Duodenal mucosa (tissue), 2 donors: Measurements from ENCODE around the gene SDS.

Source experiments
- H3K27ac ChIP-seq: one replicate; pipeline ENCODE4 v1.7.0; 2013; ENCODE audit warnings: low read depth, low read length
- H3K27me3 ChIP-seq, 2 donors: one replicate each; pipeline ENCODE4 v1.7.0; 2013; ENCODE audit warnings: low read length in 2 of 2, control low read depth in 1 of 2; ENCODE audit not compliant: insufficient read depth in 2 of 2, control insufficient read depth in 1 of 2
- H3K36me3 ChIP-seq, 2 donors: one replicate each; pipeline ENCODE4 v1.7.0; 2013; ENCODE audit warnings: low read length in 2 of 2, control low read depth in 1 of 2; ENCODE audit not compliant: insufficient read depth in 2 of 2, control insufficient read depth in 1 of 2
- H3K4me1 ChIP-seq, 2 donors: one replicate each; pipeline ENCODE4 v1.7.0; 2013; ENCODE audit warnings: low read length in 2 of 2, control low read depth in 1 of 2; ENCODE audit not compliant: insufficient read depth in 2 of 2, control insufficient read depth in 1 of 2
- H3K4me3 ChIP-seq, 2 donors: one replicate each; pipeline ENCODE4 v1.7.0; 2013; ENCODE audit warnings: low read length in 2 of 2, low read depth in 1 of 2
- H3K9ac ChIP-seq, 2 donors: one replicate each; pipeline ENCODE4 v1.7.0; 2013; ENCODE audit warnings: low read length in 2 of 2, low read depth in 1 of 2
- H3K9me3 ChIP-seq, 2 donors: one replicate each; pipeline ENCODE4 v1.7.0; 2013; ENCODE audit warnings: low read length in 2 of 2, control low read depth in 1 of 2; ENCODE audit not compliant: control insufficient read depth in 1 of 2

Gene SDS

GRCh38 chr12:113416091-113416754, 12.5 kb upstream of the SDS start:
- H3K4me1 ChIP-seq, result peaks cover 5 to 15% of the 10 kb centered on the region in 2 donors
- H3K9ac ChIP-seq, result no peak overlapping the region
- no peak overlapping the region for H3K27ac ChIP-seq
- H3K4me3 ChIP-seq, result no peak overlapping the region
- H3K36me3 ChIP-seq, result no peaks in the 10 kb centered on the region
- H3K27me3 ChIP-seq, result no peaks in the 10 kb centered on the region
- H3K9me3 ChIP-seq, result no peaks in the 10 kb centered on the region

GRCh38 chr12:113414519-113415038, 10.9 kb upstream of the SDS start:
- Histone ChIP-seq H3K9ac (no peak overlapping the region), H3K9me3 (no peaks in the 10 kb centered on the region), H3K4me1 (peaks cover 5 to 6% of the 10 kb centered on the region in 2 donors), H3K27me3 (peaks cover 0 to 4% of the 10 kb centered on the region in 2 donors), H3K27ac (no peak overlapping the region), H3K36me3 (no peaks in the 10 kb centered on the region), H3K4me3 (no peak overlapping the region)

- no peak overlapping the region for H3K27ac ChIP-seq
- H3K9ac ChIP-seq, result no peak overlapping the region
- peaks cover 0 to 4% of the 10 kb centered on the region in 2 donors for H3K27me3 ChIP-seq
- H3K9me3 ChIP-seq, result no peaks in the 10 kb centered on the region
- no peak overlapping the region for H3K4me3 ChIP-seq
- no peaks in the 10 kb centered on the region for H3K36me3 ChIP-seq
- H3K4me1 ChIP-seq, result peaks cover 3 to 4% of the 10 kb centered on the region in 2 donors
Observed at GRCh38 chr12:113413488-113413939, 9.8 kb upstream of the SDS start.

- Histone ChIP-seq H3K4me1 (no peaks in the 10 kb centered on the region), H3K36me3 (no peaks in the 10 kb centered on the region), H3K9ac (no peak overlapping the region), H3K9me3 (no peaks in the 10 kb centered on the region), H3K27me3 (peaks cover 0 to 4% of the 10 kb centered on the region in 2 donors), H3K4me3 (no peak overlapping the region), H3K27ac (no peak overlapping the region)
Observed at GRCh38 chr12:113409462-113410124, 5.9 kb upstream of the SDS start.

- no peak overlapping the region for H3K27ac ChIP-seq
Observed at GRCh38 chr12:113408756-113409298, 5.1 kb upstream of the SDS start.

GRCh38 chr12:113407931-113408600, 4.4 kb upstream of the SDS start:
- H3K4me3 ChIP-seq, result no peak overlapping the region
- H3K9me3 ChIP-seq, result no peaks in the 10 kb centered on the region
- no peaks in the 10 kb centered on the region for H3K4me1 ChIP-seq
- no peak overlapping the region for H3K27ac ChIP-seq
- no peak overlapping the region for H3K9ac ChIP-seq
- no peaks in the 10 kb centered on the region for H3K36me3 ChIP-seq
- peaks cover 0 to 4% of the 10 kb centered on the region in 2 donors for H3K27me3 ChIP-seq

More at GRCh38 chr12:113408756-113409298, 5.1 kb upstream of the SDS start:
- Histone ChIP-seq H3K9ac (no peak overlapping the region), H3K27me3 (peaks cover 0 to 4% of the 10 kb centered on the region in 2 donors), H3K4me1 (no peaks in the 10 kb centered on the region), H3K4me3 (no peak overlapping the region), H3K9me3 (no peaks in the 10 kb centered on the region), H3K36me3 (no peaks in the 10 kb centered on the region)

- Histone ChIP-seq H3K4me3 (no peak overlapping the region), H3K36me3 (no peaks in the 10 kb centered on the region), H3K27ac (no peak overlapping the region), H3K4me1 (no peaks in the 10 kb centered on the region), H3K27me3 (peaks cover 0 to 6% of the 10 kb centered on the region in 2 donors), H3K9ac (no peak overlapping the region), H3K9me3 (no peaks in the 10 kb centered on the region)
Observed at GRCh38 chr12:113405694-113406093, 2.0 kb upstream of the SDS start.

- Histone ChIP-seq H3K4me1 (no peaks in the 10 kb centered on the region), H3K27ac (no peak overlapping the region), H3K4me3 (no peak overlapping the region), H3K36me3 (no peaks in the 10 kb centered on the region), H3K9ac (no peak overlapping the region), H3K27me3 (peaks cover 0 to 2% of the 10 kb centered on the region in 2 donors), H3K9me3 (no peaks in the 10 kb centered on the region)
Observed at GRCh38 chr12:113402586-113403260, 964 bp downstream of the SDS start.

- H3K27ac ChIP-seq, result no peak overlapping the region
- no peaks in the 10 kb centered on the region for H3K9me3 ChIP-seq
- H3K4me1 ChIP-seq, result no peaks in the 10 kb centered on the region
- no peak overlapping the region for H3K9ac ChIP-seq
- peaks cover 0 to 2% of the 10 kb centered on the region in 2 donors for H3K27me3 ChIP-seq
- H3K4me3 ChIP-seq, result no peak overlapping the region
- no peaks in the 10 kb centered on the region for H3K36me3 ChIP-seq
Observed at GRCh38 chr12:113401066-113402000, 2.4 kb downstream of the SDS start.
